ENCODE measurements around the gene LGR6.

The LGR6 gene

DNA sequence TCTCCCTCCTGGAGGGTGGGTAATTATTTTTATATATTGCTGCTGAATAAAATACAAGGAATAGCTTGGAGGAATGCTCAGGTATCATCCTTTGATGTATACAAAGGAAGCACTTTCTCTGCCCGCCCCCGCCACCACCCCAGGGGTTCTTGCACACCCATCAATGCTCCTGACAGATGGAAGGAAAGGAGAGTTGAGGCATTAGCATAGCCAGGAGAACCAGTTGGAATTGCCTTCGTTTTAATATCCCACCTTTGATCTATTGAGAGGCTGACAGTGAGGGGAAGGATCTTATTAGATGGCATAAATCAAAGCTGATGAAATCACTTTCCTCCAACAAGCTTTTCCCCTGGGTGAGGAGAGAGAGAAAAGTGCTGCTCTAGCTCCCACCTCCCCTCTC is 71.1 kb downstream of the LGR6 start:
- CTCF ChIA-PET: interaction anchor here (2.0 to 3.0 kb wide), 3 partner anchors 9 to 75 kb away, joined by 5 to 14 read pairs (median 7); no protein-coding TSS in a partner anchor

DNA sequence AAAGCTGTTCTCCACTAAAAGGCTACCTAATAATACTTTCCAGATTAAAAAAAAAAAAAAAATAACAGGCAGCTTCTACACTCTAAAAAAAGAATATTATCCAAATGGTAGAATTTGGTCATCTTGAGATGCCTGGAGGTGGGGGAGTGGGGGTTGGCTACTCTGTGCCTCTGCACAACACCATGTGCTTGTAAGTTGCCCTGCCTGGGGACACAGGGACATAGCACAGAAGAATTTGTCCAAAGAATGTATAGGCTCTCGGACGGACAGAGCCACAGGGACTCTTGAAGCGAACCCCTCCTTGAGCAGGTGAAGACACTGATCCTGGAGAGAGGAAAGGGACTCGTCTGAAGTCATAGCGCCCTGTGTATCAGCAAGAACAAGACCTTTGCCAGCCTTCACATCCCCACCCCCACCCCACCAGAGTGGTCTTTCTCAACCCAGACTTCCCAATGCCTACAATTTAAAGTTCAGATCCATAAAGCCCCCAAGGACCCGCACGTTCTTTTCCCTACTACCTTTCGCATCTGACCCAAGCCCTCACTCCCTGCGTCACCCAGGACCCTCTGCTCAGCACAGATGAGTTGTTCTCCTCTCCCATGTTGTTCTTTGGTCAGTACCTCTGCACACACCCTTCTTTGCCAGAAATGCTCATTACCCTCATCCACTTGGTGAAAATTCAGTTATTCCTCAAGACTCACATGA is 72.6 kb downstream of the LGR6 start:
- H3K9me3 ChIP-seq (ENCODE audit: control insufficient read depth, insufficient read depth, low read depth, low read length): no peaks in the 10 kb centered on the region
- no peaks in the 10 kb centered on the region for H3K36me3 ChIP-seq (ENCODE audit: control insufficient read depth in 2 of 2, insufficient read depth in 1 of 2, low read length in 2 of 2)
- ChIA-PET POLR2A (no interaction called here), CTCF (interaction anchor here (0.7 to 2.0 kb wide), 4 partner anchors 8 to 74 kb away, joined by 3 to 6 read pairs (median 4); no protein-coding TSS in a partner anchor)
- H3K4me1 ChIP-seq (ENCODE audit: control insufficient read depth, insufficient read depth, low read length): no peaks in the 10 kb centered on the region
- H3K27ac ChIP-seq (ENCODE audit: extremely low read depth, low read depth, low read length): no peak overlapping the region
- H3K4me3 ChIP-seq (ENCODE audit: low read depth, low read length): no peak overlapping the region
- TF ChIP-seq, protein P1, sequence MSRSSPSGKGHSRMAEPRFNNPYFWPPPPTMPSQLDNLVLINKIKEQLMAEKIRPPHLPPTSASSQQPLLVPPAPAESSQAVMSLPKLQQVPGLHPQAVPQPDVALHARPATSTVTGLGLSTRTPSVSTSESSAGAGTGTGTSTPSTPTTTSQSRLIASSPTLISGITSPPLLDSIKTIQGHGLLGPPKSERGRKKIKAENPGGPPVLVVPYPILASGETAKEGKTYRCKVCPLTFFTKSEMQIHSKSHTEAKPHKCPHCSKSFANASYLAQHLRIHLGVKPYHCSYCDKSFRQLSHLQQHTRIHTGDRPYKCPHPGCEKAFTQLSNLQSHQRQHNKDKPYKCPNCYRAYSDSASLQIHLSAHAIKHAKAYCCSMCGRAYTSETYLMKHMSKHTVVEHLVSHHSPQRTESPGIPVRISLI (tag by site-specific recombination; IDR thresholded peaks at IDR 0.05): no peak
- TF ChIP-seq ZNF157 (tag by site-specific recombination; IDR thresholded peaks at IDR 0.05) (no peak), ZNF324 (tag by site-specific recombination; IDR thresholded peaks at IDR 0.05) (no peak), BCL11A (tag by site-specific recombination; IDR thresholded peaks at IDR 0.05; ENCODE audit: low read depth) (no peak), ZNF174 (tag by site-specific recombination; IDR thresholded peaks at IDR 0.05) (no peak), ZNF510 (tag by site-specific recombination; IDR thresholded peaks at IDR 0.05; ENCODE audit: insufficient replicate concordance) (no peak), ZNF701 (tag by site-specific recombination; IDR thresholded peaks at IDR 0.05) (no peak), ZFP37 (tag by site-specific recombination; IDR thresholded peaks at IDR 0.05) (no peak), ZNF248 (tag by site-specific recombination; IDR thresholded peaks at IDR 0.05) (no peak), KLF16 (tag by site-specific recombination; IDR thresholded peaks at IDR 0.05) (no peak), ZNF10 (tag by site-specific recombination; IDR thresholded peaks at IDR 0.05) (no peak), SP7 (tag by site-specific recombination; IDR thresholded peaks at IDR 0.05) (no peak)

More for the DNA sequence above, 71.1 kb downstream of the LGR6 start:
- no peak overlapping the region for H3K27ac ChIP-seq (ENCODE audit: extremely low read depth, low read depth, low read length)
- H3K36me3 ChIP-seq (ENCODE audit: control insufficient read depth in 2 of 2, insufficient read depth in 1 of 2, low read length in 2 of 2): no peaks in the 10 kb centered on the region
- TF ChIP-seq PRDM1 (tag by site-specific recombination; IDR thresholded peaks at IDR 0.05) (peak; percentile 11; the same call in 1 of the 2 replicates), ZNF366 (tag by site-specific recombination; conservative IDR thresholded peaks at IDR 0.05) (no peak), ZNF138 (tag by site-specific recombination; IDR thresholded peaks at IDR 0.05; ENCODE audit: borderline replicate concordance) (no peak)
- no peaks in the 10 kb centered on the region for H3K4me1 ChIP-seq (ENCODE audit: control insufficient read depth, insufficient read depth, low read length)
- H3K9me3 ChIP-seq (ENCODE audit: control insufficient read depth, insufficient read depth, low read depth, low read length): no peaks in the 10 kb centered on the region
- no peak overlapping the region for H3K4me3 ChIP-seq (ENCODE audit: low read depth, low read length)
- POLR2A ChIA-PET: no interaction called here

DNA sequence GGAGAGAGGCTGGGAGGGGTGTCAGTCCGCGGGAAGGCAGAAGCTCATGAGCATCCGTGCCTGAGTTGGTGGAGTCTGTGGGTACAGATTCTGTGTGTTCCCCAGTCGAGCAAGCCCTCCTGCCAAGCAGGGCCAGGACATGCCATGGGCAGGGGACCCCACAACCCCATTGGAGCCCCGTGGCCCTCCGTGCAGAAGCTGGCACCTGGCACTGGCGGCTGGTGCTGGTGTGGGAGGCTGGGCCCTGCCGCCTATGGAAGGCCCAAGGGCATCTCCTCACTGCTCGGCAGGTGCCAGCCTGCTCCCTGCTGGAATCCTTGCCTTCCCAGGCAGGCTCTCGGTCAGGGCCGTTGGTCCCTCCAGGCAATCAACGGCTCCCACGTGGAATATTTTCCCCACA is 74.4 kb downstream of the LGR6 start:
- H3K9me3 ChIP-seq (ENCODE audit: control insufficient read depth, insufficient read depth, low read depth, low read length): no peaks in the 10 kb centered on the region
- TF ChIP-seq, protein P1 (tag by site-specific recombination; IDR thresholded peaks at IDR 0.05): no peak
- no peak for TF ChIP-seq TRIM28 (IDR thresholded peaks at IDR 0.05; ENCODE audit: borderline replicate concordance, low read length)
- TF ChIP-seq ZIC2 (tag by site-specific recombination; IDR thresholded peaks at IDR 0.05): peak; percentile 75
- TF ChIP-seq, protein P2, sequence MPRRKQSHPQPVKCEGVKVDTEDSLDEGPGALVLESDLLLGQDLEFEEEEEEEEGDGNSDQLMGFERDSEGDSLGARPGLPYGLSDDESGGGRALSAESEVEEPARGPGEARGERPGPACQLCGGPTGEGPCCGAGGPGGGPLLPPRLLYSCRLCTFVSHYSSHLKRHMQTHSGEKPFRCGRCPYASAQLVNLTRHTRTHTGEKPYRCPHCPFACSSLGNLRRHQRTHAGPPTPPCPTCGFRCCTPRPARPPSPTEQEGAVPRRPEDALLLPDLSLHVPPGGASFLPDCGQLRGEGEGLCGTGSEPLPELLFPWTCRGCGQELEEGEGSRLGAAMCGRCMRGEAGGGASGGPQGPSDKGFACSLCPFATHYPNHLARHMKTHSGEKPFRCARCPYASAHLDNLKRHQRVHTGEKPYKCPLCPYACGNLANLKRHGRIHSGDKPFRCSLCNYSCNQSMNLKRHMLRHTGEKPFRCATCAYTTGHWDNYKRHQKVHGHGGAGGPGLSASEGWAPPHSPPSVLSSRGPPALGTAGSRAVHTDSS (tag by site-specific recombination; IDR thresholded peaks at IDR 0.05): no peak
- TF ChIP-seq, protein P3, sequence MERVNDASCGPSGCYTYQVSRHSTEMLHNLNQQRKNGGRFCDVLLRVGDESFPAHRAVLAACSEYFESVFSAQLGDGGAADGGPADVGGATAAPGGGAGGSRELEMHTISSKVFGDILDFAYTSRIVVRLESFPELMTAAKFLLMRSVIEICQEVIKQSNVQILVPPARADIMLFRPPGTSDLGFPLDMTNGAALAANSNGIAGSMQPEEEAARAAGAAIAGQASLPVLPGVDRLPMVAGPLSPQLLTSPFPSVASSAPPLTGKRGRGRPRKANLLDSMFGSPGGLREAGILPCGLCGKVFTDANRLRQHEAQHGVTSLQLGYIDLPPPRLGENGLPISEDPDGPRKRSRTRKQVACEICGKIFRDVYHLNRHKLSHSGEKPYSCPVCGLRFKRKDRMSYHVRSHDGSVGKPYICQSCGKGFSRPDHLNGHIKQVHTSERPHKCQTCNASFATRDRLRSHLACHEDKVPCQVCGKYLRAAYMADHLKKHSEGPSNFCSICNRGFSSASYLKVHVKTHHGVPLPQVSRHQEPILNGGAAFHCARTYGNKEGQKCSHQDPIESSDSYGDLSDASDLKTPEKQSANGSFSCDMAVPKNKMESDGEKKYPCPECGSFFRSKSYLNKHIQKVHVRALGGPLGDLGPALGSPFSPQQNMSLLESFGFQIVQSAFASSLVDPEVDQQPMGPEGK (tag by site-specific recombination; IDR thresholded peaks at IDR 0.05): no peak
- POLR2A ChIA-PET: no interaction called here
- no peaks in the 10 kb centered on the region for H3K36me3 ChIP-seq (ENCODE audit: control insufficient read depth in 2 of 2, insufficient read depth in 1 of 2, low read length in 2 of 2)
- H3K4me3 ChIP-seq (ENCODE audit: low read depth, low read length): no peak overlapping the region
- no peaks in the 10 kb centered on the region for H3K4me1 ChIP-seq (ENCODE audit: control insufficient read depth, insufficient read depth, low read length)
- no peak overlapping the region for H3K27ac ChIP-seq (ENCODE audit: extremely low read depth, low read depth, low read length)
- CTCF ChIA-PET: interaction anchor here (1.6 kb wide), 1 partner anchor 31 kb away, joined by 6 read pairs; no protein-coding TSS in a partner anchor
